NCI-H82 treated with DMSO at 0.1 percent for 48 hours (cell line): ENCODE results near the gene DPYSL4.

ENCODE experiments used
- DNase-seq: peaks from one replicate; lab custom pipeline; 2025; ENCODE audit not compliant: unreplicated experiment; lab: John Stamatoyannopoulos, UW

The DPYSL4 gene

GRCh38 chr10:132225073-132225848 lies 38.5 kb downstream of the DPYSL4 start:
- no peak for DNase-seq

GRCh38 chr10:132225849-132226205 lies 39.1 kb downstream of the DPYSL4 start:
- DNase-seq, result no peak

GRCh38 chr10:132226586-132227405 lies 40.0 kb downstream of the DPYSL4 start:
- no peak for DNase-seq

GRCh38 chr10:132227851-132228390 lies 41.2 kb downstream of the DPYSL4 start:
- no peak for DNase-seq

- DNase-seq, result no peak
Observed at GRCh38 chr10:132228616-132229015, 41.9 kb downstream of the DPYSL4 start.

GRCh38 chr10:132229096-132229495 lies 42.3 kb downstream of the DPYSL4 start:
- DNase-seq, result no peak

GRCh38 chr10:132229834-132230556 lies 43.2 kb downstream of the DPYSL4 start:
- DNase-seq, result no peak

- no peak for DNase-seq
Observed at GRCh38 chr10:132230557-132231210, 43.9 kb downstream of the DPYSL4 start.

- DNase-seq, result no peak
Observed at GRCh38 chr10:132231656-132232022, 44.9 kb downstream of the DPYSL4 start.

GRCh38 chr10:132232023-132232951 lies 45.5 kb downstream of the DPYSL4 start:
- no peak for DNase-seq

- DNase-seq, result no peak
Observed at GRCh38 chr10:132232981-132233380, 46.2 kb downstream of the DPYSL4 start.

- DNase-seq, result no peak
Observed at GRCh38 chr10:132233501-132234085, 46.8 kb downstream of the DPYSL4 start.

GRCh38 chr10:132234860-132235259 lies 48.1 kb downstream of the DPYSL4 start:
- DNase-seq, result no peak

- no peak for DNase-seq
Observed at GRCh38 chr10:132236161-132236560, 49.4 kb downstream of the DPYSL4 start.

- DNase-seq, result no peak
Observed at GRCh38 chr10:132236881-132237280, 50.1 kb downstream of the DPYSL4 start.

GRCh38 chr10:132237396-132237795 lies 50.6 kb downstream of the DPYSL4 start:
- DNase-seq, result no peak

GRCh38 chr10:132237871-132238270 lies 51.1 kb downstream of the DPYSL4 start:
- no peak for DNase-seq

GRCh38 chr10:132238371-132239125 lies 51.8 kb downstream of the DPYSL4 start:
- no peak for DNase-seq
